ENCODE data around the gene DNLZ.
A peak's percentile ranks its signal among the peaks of the same experiment; 100 is the strongest.

Gene DNLZ

DNA sequence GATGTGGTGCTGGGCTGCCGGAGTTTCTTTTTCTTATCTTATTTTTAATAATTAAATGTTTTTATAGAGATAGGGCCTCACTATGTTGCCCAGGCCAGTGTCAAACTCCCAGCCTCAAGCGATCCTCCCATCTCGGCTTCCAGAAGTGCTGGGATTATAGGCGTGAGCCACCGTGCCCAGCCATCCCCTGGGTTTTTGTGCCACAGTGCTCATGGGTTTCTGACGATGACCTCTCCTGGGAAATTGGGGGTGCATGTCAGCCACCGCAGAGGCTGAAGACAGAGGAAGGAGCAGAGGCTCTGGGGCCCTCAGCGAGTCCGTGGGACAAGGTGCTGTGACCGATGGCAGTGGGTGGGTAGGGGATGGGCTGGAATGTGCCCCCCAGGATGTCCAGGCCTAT, 21.8 kb downstream of the DNLZ start:
- DNase-seq: no peak

GRCh38 chr9:136341042-136341655, 22.4 kb downstream of the DNLZ start:
- no peak for DNase-seq

DNA sequence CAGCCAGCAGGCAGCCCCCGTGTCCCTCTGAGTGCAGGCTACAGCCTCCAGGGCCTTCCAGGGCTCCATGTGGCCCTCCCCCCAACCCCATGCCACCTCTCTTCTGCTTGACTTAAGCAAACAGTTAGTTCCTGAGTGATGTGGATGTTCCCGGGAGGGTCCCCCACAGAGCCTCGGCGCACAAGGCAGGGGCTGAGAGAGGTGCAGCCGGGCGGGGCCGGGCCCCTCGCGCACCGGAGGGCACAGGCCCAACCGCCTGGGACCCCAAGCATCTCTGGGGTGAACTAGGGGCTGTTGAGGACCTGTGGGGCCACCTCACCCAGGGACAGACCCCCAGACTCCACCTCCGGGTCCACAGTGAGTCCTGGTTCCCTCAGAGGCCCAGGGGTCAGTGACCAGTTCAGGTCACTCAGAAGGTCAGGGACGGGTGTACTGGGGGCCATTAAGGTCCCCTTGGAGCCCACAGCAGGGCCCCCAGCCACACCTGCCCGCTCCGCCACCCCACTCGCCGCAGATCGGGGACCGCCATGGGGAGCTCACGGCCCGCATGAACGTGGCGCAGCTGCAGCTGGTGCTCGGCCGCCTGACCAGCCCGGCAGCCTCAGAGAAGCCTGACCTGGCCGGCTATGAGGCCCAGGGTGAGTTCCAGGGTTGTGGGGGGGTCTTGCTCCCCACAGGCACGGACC, 23.0 kb downstream of the DNLZ start:
- DNase-seq: no peak

DNA sequence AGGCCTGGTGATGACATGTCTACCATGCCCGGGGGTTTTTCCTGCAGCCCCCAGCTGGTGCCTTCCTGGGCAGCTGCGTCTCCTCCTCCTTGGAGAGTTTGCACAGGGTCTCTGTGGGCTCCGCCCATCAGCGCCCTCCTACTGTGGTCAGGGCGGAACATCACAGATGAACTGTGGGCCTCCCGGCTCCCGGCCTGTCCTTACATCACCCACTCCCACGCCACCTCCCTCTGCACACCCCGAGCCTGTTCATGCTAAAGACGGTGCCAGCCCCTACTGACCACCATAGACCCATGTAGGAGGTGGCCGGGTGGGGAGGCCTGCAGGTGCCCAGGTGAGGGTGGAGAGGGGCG, 23.6 kb downstream of the DNLZ start:
- DNase-seq: no peak

- DNase-seq: peak; percentile 41
Observed at GRCh38 chr9:136339173-136339957, 24.2 kb downstream of the DNLZ start.

GRCh38 chr9:136338511-136338910, 25.0 kb downstream of the DNLZ start:
- no peak for DNase-seq

DNA sequence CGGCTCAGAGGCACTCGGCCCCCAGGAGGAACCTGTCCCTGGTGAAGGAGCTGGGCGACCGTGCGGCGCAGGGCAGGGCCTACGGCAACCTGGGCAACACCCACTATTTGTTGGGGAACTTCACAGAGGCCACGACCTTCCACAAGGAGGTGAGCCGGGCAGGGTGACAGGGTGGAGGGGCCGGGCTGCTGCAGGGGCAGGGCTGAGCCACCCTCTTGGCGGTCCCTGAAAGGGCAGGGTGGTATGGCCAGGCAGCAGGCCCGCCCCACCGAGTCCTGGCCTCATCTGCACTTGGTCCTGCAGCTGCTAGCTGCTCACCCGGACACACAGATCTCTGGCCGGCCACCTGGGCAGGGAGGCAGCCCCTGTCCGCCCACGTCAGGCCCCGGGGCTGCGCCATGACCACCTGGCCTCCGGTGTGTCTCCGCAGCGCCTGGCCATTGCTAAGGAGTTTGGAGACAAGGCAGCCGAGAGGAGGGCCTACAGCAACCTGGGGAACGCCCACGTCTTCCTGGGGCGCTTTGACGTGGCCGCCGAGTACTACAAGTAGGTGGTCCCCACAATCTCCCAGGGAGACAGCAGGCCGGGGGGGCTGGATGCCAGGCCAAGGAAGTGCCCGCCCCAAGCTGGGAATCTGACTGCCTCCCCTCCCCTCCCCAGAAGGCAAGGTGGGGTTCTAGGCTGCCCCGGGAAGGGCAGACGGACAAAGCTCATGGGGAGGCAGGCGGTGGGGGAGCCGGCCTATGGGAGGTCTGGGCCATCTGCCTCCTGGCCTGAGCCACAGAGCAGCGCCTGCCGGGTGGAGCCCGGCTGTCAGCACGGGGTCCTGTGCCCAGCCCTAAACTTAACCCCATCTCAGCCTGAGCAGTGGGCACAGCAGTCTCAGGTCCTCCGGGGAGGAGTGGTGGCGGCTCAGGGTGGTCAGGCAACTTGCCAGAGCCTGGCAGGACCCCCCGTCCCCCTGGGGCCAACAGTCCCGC, 25.8 kb downstream of the DNLZ start:
- DNase-seq: no peak

DNA sequence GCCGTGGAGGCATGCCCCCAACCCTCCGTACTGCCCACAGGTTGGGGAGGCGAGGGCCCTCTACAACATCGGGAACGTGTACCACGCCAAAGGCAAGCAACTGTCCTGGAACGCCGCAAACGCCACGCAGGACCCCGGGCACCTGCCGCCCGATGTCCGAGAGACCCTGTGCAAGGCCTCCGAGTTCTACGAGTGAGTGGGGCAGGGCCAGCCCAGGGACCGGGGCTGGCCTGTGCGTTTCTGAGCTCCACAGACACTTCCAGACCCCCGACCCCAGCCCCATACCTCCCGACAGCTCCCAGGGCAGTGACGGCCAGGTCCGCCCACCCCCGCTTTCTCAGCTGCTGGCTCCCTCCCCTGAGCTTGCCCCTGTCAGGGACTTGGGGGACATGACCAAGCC, 26.7 kb downstream of the DNLZ start:
- DNase-seq: no peak

DNA sequence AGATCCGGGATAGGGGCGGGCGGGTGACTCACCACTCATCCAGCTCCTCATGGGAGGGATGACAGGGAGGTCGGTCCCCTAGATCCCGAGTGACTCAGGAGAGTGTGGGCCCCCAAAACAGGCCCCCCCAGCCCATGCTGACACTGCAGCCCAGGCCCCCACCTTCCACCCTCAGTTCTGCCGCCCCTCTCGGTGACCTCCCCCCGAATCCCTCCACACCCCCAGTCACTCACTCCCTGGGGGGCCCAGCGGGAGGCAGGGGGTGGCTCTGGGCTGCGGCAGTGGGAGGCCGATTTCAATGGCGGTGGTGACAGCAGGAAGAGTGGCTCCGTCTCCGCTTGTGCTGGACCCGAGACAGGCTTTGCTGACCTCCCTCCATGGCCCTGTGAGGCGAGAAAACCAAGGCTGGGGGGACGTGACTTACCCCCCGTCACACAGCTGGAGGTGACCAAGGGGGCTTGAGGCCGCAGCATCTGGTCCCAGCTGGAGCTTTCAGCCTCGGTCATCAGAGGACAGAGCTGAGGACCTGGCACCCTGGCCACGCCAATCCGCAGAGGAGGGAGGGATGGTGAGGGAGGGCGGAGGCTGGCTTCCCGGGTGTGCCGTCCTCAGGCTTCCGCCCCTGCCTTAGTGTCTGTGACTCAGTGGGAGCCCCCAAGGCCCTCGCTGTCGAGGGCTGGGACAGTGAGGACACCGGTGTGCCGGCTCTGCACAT, 27.2 kb downstream of the DNLZ start:
- no peak for DNase-seq

DNA sequence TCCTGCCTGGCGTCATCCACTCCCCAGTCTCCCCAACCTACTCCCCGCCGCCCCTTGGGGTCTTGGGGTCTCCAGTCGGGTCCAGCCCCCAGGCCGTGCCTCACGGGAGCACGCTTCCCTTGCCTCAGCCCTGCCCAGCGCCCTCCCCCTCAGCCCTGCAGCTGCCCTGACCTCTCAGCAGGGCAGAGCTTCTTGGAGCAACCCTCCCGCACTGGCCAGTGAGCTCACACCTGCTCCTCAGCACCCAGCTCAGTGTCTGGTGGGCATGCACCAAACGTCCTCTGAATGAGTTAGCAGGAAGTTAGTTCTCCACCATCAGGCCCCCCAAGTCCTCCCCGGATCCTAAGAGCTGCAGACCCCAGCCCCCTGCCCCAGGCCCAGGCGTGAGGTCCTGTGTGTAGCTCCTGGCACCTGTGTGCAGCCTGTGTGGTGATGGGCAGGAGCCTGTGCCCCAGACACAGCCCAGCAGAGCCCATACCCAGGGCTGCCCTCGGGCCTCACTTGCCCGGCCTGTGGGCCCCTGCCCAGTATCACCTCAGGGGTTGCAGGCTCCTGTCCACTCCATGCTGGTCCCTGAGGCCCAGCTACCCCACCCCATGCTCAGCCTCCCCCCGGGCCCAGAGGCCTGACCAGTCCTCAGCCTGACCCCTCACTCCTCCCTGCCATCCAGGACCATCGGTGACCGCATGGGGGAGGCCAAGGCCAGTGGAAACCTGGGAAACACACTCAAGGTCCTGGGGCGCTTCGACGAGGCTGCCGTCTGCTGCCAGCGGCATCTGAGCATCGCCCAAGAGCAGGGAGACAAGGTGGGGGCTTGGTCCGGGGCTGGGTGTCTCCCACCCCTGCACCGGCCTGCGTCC, 28.0 kb downstream of the DNLZ start:
- DNase-seq: no peak

DNA sequence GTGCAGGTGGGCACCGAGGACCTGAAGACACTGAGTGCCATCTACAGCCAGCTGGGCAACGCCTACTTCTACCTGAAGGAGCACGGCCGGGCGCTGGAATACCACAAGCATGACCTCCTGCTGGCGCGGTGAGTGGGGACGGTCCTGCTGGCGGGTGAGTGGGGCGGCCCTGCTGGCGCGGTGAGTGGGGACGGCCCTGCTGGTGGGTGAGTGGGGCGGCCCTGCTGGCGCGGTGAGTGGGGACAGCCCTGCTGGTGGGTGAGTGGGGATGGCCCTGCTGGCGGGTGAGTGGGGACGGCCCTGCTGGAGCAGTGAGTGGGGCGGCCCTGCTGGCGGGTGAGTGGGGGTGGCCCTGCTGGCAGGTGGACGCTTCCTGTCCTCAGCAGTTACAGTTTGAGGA, 29.0 kb downstream of the DNLZ start:
- DNase-seq: no peak

- no peak for DNase-seq
Observed at GRCh38 chr9:136333486-136333885, 30.1 kb downstream of the DNLZ start.

DNA sequence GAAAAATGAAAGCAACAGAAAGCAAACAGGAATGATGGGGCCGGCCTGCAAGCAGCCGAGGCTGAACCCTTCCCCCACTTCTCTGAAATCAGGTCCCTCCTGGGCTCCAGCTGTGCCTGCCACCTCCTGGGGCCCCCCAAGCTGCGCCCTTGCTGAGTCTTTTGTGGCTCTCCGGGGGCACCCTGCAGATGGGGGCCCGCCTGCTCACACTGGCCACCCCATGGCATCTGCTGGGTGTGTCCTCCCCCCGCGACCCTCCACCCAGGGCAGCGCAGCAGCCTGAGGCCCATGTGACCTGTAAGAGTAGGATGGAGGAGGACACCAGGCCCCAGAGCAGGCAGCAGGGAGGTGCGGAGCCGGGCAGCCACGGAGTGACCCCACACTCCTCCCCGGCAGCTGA, 30.5 kb downstream of the DNLZ start:
- no peak for DNase-seq

GRCh38 chr9:136332482-136332983, 31.0 kb downstream of the DNLZ start:
- DNase-seq: no peak

GRCh38 chr9:136331556-136332481, 31.7 kb downstream of the DNLZ start:
- DNase-seq: no peak

- DNase-seq: no peak
Observed at GRCh38 chr9:136331030-136331429, 32.5 kb downstream of the DNLZ start.

GRCh38 chr9:136330406-136330990, 33.0 kb downstream of the DNLZ start:
- no peak for DNase-seq

DNA sequence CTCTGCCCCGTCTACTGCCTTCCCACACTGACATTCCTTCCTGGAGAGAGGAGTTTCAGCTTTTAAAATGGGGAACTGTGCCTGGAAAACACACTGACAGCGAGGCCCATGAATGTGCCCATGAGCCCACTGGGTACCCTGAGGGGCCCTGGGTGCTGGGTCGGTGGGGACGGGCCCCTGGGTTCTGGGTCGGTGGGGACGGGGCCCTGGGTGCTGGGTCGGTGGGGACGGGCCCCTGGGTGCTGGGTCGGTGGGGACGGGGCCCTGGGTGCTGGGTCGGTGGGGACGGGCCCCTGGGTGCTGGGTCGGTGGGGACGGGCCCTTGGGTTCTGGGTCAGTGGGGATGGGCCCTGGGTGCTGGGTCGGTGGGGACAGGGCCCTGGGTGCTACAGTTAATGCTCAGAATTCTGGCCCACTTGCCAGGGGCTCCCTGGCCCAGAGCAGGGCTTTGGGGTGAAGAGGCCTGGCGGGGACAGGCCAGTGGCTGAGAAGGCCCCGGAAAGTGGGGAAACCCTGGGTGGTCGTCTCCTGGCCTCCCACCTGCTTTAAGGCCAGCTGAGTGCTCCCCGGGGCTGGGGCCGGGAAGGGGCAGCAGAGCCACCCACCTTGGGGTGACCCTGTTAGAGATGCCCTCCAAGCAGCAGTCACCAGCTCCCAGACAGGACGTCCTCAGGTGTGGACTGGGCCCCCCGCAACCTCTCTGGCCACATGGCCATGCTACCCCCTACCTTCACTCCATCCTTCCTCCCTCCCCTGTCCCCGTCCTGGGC, 33.7 kb downstream of the DNLZ start:
- DNase-seq: no peak

- no peak for DNase-seq
Observed at GRCh38 chr9:136329211-136329627, 34.3 kb downstream of the DNLZ start.
